Hepatocyte (in vitro differentiated cells): ENCODE measurements around the gene KRTAP25-1. TPM values are rescaled to one million over a fixed set of nuclear protein-coding genes. Genes with fewer than 3 reads are reported as not detected.

Experiments used
- DNase-seq: peaks from one replicate; pipeline ENCODE4 v3.0.0-alpha.2; 2016; ENCODE audit warnings: low spot score
- H2AFZ ChIP-seq: fragments of 200-600 bp; sonication (generic); 2 replicates; pipeline ENCODE4 v1.6.0; 2016; ENCODE audit warnings: antibody characterized with exemption, mild to moderate bottlenecking
- H3K27ac ChIP-seq: fragments of 200-600 bp; sonication (generic); 2 replicates; pipeline ENCODE4 v1.5.1; 2016; ENCODE audit warnings: mild to moderate bottlenecking
- H3K27me3 ChIP-seq: fragments of 200-600 bp; sonication (generic); 2 replicates; pipeline ENCODE4 v1.6.1; 2016
- H3K36me3 ChIP-seq: fragments of 200-600 bp; sonication (generic); replicated peaks from 2 replicates; pipeline ENCODE4 v1.5.1; 2016; ENCODE audit warnings: low read depth; ENCODE audit not compliant: insufficient read depth
- H3K4me1 ChIP-seq: fragments of 200-600 bp; sonication (generic); 2 replicates; pipeline ENCODE4 v1.5.1; 2016; ENCODE audit warnings: mild to moderate bottlenecking, moderate library complexity; ENCODE audit not compliant: insufficient read depth
- H3K4me2 ChIP-seq: fragments of 200-600 bp; sonication (generic); 2 replicates; pipeline ENCODE4 v1.6.0; 2016
- H3K4me3 ChIP-seq: fragments of 200-600 bp; sonication (generic); 2 replicates; pipeline ENCODE4 v1.5.1; 2016; ENCODE audit warnings: mild to moderate bottlenecking
- H3K79me2 ChIP-seq: fragments of 200-600 bp; sonication (generic); 2 replicates; pipeline ENCODE4 v1.6.0; 2017; ENCODE audit warnings: mild to moderate bottlenecking
- H3K9me2 ChIP-seq: fragments of 200-600 bp; sonication (generic); replicated peaks from 2 replicates; pipeline ENCODE4 v1.6.0; 2017; ENCODE audit warnings: mild to moderate bottlenecking; ENCODE audit not compliant: insufficient read depth
- H3K9me3 ChIP-seq: fragments of 200-600 bp; sonication (generic); 2 replicates; pipeline ENCODE4 v1.5.1; 2016; ENCODE audit warnings: low read depth, mild to moderate bottlenecking
- H4K20me1 ChIP-seq: fragments of 200-600 bp; sonication (generic); 2 replicates; pipeline ENCODE4 v1.6.0; 2016; ENCODE audit warnings: mild to moderate bottlenecking; ENCODE audit not compliant: insufficient read depth, poor library complexity, severe bottlenecking
- CTCF ChIP-seq: fragments of 200-600 bp; sonication (generic); IDR thresholded peaks from 2 replicates; pipeline ENCODE4 v1.5.1; 2016; ENCODE audit warnings: antibody characterized with exemption, mild to moderate bottlenecking; ENCODE audit not compliant: poor library complexity
- EZH2 ChIP-seq: fragments of 200-600 bp; sonication (generic); IDR thresholded peaks from 2 replicates; pipeline ENCODE4 v1.6.1; 2016; ENCODE audit warnings: antibody characterized with exemption, mild to moderate bottlenecking, borderline replicate concordance
- EZH2phosphoT487 ChIP-seq: fragments of 200-600 bp; sonication (generic); IDR thresholded peaks from one replicate; pipeline ENCODE4 v1.6.1; 2018; ENCODE audit warnings: antibody characterized with exemption, mild to moderate bottlenecking, low read depth, moderate library complexity; ENCODE audit not compliant: unreplicated experiment, severe bottlenecking
- WGBS: methylation state at CpG from one replicate; pipeline ENCODE4 v1.1.6; 2016; ENCODE audit warnings: low lambda C conversion rate; ENCODE audit errors: missing lambda C conversion rate; 5-methylcytosine and 5-hydroxymethylcytosine counted together
- polyA plus RNA-seq: library from polyadenylated mRNA; unstranded; fragments of >200 nt; fragmentation: Nextera tagmentation; extraction: Ambion mirVana; gene quantifications from 2 replicates; pipeline ENCODE4 v1.2.1, GENCODE V29; 2016
- total RNA-seq: library from RNA; depleted of rRNA; stranded (reverse); fragments of >200 nt; gene quantifications from 2 replicates; pipeline ENCODE4 v1.2.3, GENCODE V29; 2014

KRTAP25-1 gene
- total and polyA plus RNA-seq, 2 experiments from 2014 or later = not detected

GRCh38 chr21:30245061-30245460, 44.3 kb downstream of the KRTAP25-1 start:
- no peaks in the 10 kb centered on the region for H3K36me3 ChIP-seq
- no peak overlapping the region for H3K4me3 ChIP-seq
- no peak overlapping the region for H2AFZ ChIP-seq
- no peaks in the 10 kb centered on the region for H3K9me3 ChIP-seq
- H4K20me1 ChIP-seq = no peaks in the 10 kb centered on the region
- H3K9me2 ChIP-seq = no peaks in the 10 kb centered on the region
- H3K27ac ChIP-seq = no peak overlapping the region
- H3K4me2 ChIP-seq = no peak overlapping the region
- TF ChIP-seq EZH2phosphoT487 = no peak
- TF ChIP-seq CTCF = no peak
- no peak for TF ChIP-seq EZH2
- no peak for DNase-seq
- H3K27me3 ChIP-seq = no peaks in the 10 kb centered on the region
- no peaks in the 10 kb centered on the region for H3K79me2 ChIP-seq
- H3K4me1 ChIP-seq = no peaks in the 10 kb centered on the region

DNA sequence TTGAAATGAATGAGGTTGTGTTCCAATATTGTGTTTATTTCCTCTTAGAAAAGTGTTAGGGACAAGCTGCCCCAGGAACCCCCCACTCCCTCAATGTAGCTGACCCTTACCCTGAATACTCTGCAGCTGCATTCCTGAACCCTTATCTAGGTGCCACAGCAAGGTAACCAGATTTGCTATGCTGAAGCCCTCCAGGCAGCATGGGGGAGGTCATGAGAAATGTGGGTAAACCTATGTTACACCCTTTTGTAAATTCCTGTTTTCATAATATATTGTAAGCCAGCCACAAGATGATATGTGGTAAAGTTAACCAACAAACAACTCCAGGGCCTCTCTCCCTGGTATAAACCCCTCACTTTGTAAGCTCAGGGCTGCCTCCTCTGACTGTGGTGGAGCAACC, 45.6 kb downstream of the KRTAP25-1 start:
- Histone ChIP-seq H2AFZ (no peak overlapping the region), H3K27ac (no peak overlapping the region), H3K4me2 (no peak overlapping the region), H3K9me3 (no peaks in the 10 kb centered on the region), H3K36me3 (no peaks in the 10 kb centered on the region), H3K27me3 (no peaks in the 10 kb centered on the region), H3K4me3 (no peak overlapping the region), H3K9me2 (no peaks in the 10 kb centered on the region), H4K20me1 (no peaks in the 10 kb centered on the region), H3K4me1 (no peaks in the 10 kb centered on the region), H3K79me2 (no peaks in the 10 kb centered on the region)
- TF ChIP-seq EZH2phosphoT487 = no peak
- TF ChIP-seq CTCF = no peak
- no peak for TF ChIP-seq EZH2
- DNase-seq = no peak

GRCh38 chr21:30240661-30241060, 48.7 kb downstream of the KRTAP25-1 start:
- no peaks in the 10 kb centered on the region for H3K79me2 ChIP-seq
- no peaks in the 10 kb centered on the region for H3K4me1 ChIP-seq
- H2AFZ ChIP-seq = no peak overlapping the region
- no peaks in the 10 kb centered on the region for H4K20me1 ChIP-seq
- TF ChIP-seq CTCF (no peak), EZH2 (no peak), EZH2phosphoT487 (no peak)
- no peaks in the 10 kb centered on the region for H3K36me3 ChIP-seq
- no peaks in the 10 kb centered on the region for H3K9me2 ChIP-seq
- no peaks in the 10 kb centered on the region for H3K9me3 ChIP-seq
- H3K4me3 ChIP-seq = no peak overlapping the region
- H3K27me3 ChIP-seq = no peaks in the 10 kb centered on the region
- H3K27ac ChIP-seq = no peak overlapping the region
- 61% methylated on average over 3 of the region's 3 CpGs for WGBS
- no peak for DNase-seq
- no peak overlapping the region for H3K4me2 ChIP-seq

Other genes starting within 250 kb of the KRTAP25-1 start
- not detected in 2 replicates for gene CLDN17, start 122.7 kb downstream of the KRTAP25-1 start, total RNA-seq
- not detected in 2 replicates for gene CLDN17, start 122.7 kb downstream of the KRTAP25-1 start, polyA plus RNA-seq
- gene CLDN8, start 73.4 kb downstream of the KRTAP25-1 start, total RNA-seq = 0.67 and 0.84 TPM in 2 replicates
- 0.44 and 0.64 TPM in 2 replicates for gene CLDN8, start 73.4 kb downstream of the KRTAP25-1 start, polyA plus RNA-seq
- gene KRTAP24-1, start 6.6 kb downstream of the KRTAP25-1 start, total RNA-seq = not detected in 2 replicates
- not detected in 2 replicates for gene KRTAP24-1, start 6.6 kb downstream of the KRTAP25-1 start, polyA plus RNA-seq
- gene KRTAP26-1, start 30.8 kb upstream of the KRTAP25-1 start, total RNA-seq = not detected in 2 replicates
- not detected in 2 replicates for gene KRTAP26-1, start 30.8 kb upstream of the KRTAP25-1 start, polyA plus RNA-seq
- not detected in 2 replicates for gene KRTAP27-1, start 48.2 kb upstream of the KRTAP25-1 start, total RNA-seq
- not detected in 2 replicates for gene KRTAP27-1, start 48.2 kb upstream of the KRTAP25-1 start, polyA plus RNA-seq
- gene KRTAP23-1, start 59.1 kb upstream of the KRTAP25-1 start, total RNA-seq = not detected in 2 replicates
- not detected in 2 replicates for gene KRTAP23-1, start 59.1 kb upstream of the KRTAP25-1 start, polyA plus RNA-seq
- gene KRTAP13-2, start 82.8 kb upstream of the KRTAP25-1 start, total RNA-seq = not detected in 2 replicates
- gene KRTAP13-2, start 82.8 kb upstream of the KRTAP25-1 start, polyA plus RNA-seq = not detected in 2 replicates
- not detected in 2 replicates for gene KRTAP13-1, start 106.5 kb upstream of the KRTAP25-1 start, total RNA-seq
- not detected in 2 replicates for gene KRTAP13-1, start 106.5 kb upstream of the KRTAP25-1 start, polyA plus RNA-seq
- not detected in 2 replicates for gene KRTAP13-3, start 136.4 kb upstream of the KRTAP25-1 start, total RNA-seq
- gene KRTAP13-3, start 136.4 kb upstream of the KRTAP25-1 start, polyA plus RNA-seq = not detected in 2 replicates
- gene KRTAP13-4, start 140.7 kb upstream of the KRTAP25-1 start, total RNA-seq = not detected in 2 replicates
- gene KRTAP13-4, start 140.7 kb upstream of the KRTAP25-1 start, polyA plus RNA-seq = not detected in 2 replicates
- gene KRTAP15-1, start 150.8 kb upstream of the KRTAP25-1 start, total RNA-seq = not detected in 2 replicates
- gene KRTAP15-1, start 150.8 kb upstream of the KRTAP25-1 start, polyA plus RNA-seq = not detected in 2 replicates
- not detected in 2 replicates for gene KRTAP19-1, start 190.9 kb upstream of the KRTAP25-1 start, total RNA-seq
- not detected in 2 replicates for gene KRTAP19-1, start 190.9 kb upstream of the KRTAP25-1 start, polyA plus RNA-seq
- gene KRTAP19-2, start 197.9 kb upstream of the KRTAP25-1 start, total RNA-seq = not detected in 2 replicates
- not detected in 2 replicates for gene KRTAP19-2, start 197.9 kb upstream of the KRTAP25-1 start, polyA plus RNA-seq
- gene KRTAP19-3, start 202.5 kb upstream of the KRTAP25-1 start, total RNA-seq = not detected in 2 replicates
- gene KRTAP19-3, start 202.5 kb upstream of the KRTAP25-1 start, polyA plus RNA-seq = not detected in 2 replicates
- not detected in 2 replicates for gene KRTAP19-4, start 207.7 kb upstream of the KRTAP25-1 start, total RNA-seq
- gene KRTAP19-4, start 207.7 kb upstream of the KRTAP25-1 start, polyA plus RNA-seq = not detected in 2 replicates
- gene KRTAP19-5, start 212.6 kb upstream of the KRTAP25-1 start, total RNA-seq = not detected in 2 replicates
- not detected in 2 replicates for gene KRTAP19-5, start 212.6 kb upstream of the KRTAP25-1 start, polyA plus RNA-seq